ENCODE measurements around the gene ENOX1. TPM values are rescaled to one million over a fixed set of nuclear protein-coding genes. Genes with fewer than 3 reads are reported as not detected.

The ENOX1 gene
- total and polyA plus RNA-seq, 2 of the 8 experiments (the other 6 are each of a cell fraction or from before 2014, with no cell fraction given): 0.23 to 0.37 TPM

GRCh38 chr13:43515531-43515930, 271.2 kb downstream of the ENOX1 start (continued):
- TF ChIP-seq GTF2F1 (IDR thresholded peaks at IDR 0.05; ENCODE audit: borderline replicate concordance, low read depth, low read length): no peak
- no peak for TF ChIP-seq TBP (IDR thresholded peaks at IDR 0.05; ENCODE audit: low read depth, low read length)
- no peak for TF ChIP-seq RAD21 (IDR thresholded peaks at IDR 0.05 in 1 of 2, conservative IDR thresholded peaks at IDR 0.05 in 1 of 2; ENCODE audit: low read depth in 2 of 2, low read length in 2 of 2)

All from H1 (cell line).